Retinal pigment epithelial cell (primary cell): ENCODE results near the gene ZNF407.

Experiments
- DNase-seq: peaks from one replicate; pipeline ENCODE4 v3.0.0-alpha.2; 2010; ENCODE audit warnings: low read depth
- H3K4me3 ChIP-seq: 2 replicates; pipeline ENCODE4 v1.5.1; 2011; ENCODE audit warnings: mild to moderate bottlenecking, low read length, control low read depth, moderate library complexity
- CTCF ChIP-seq: conservative IDR thresholded peaks from 2 replicates; pipeline ENCODE4 v1.5.1; 2011; ENCODE audit warnings: low read depth, low read length, control low read depth, inconsistent platforms

Gene ZNF407

GRCh38 chr18:75108579-75109318 lies 511.1 kb downstream of the ZNF407 start:
- DNase-seq, result no peak
- no peak overlapping the region for H3K4me3 ChIP-seq
- TF ChIP-seq CTCF, result no peak

- DNase-seq, result no peak
- TF ChIP-seq CTCF, result no peak
- H3K4me3 ChIP-seq, result no peak overlapping the region
Observed at GRCh38 chr18:75109319-75109691, 511.6 kb downstream of the ZNF407 start.

GRCh38 chr18:75109819-75110218 lies 512.1 kb downstream of the ZNF407 start:
- H3K4me3 ChIP-seq, result no peak overlapping the region
- TF ChIP-seq CTCF, result no peak
- no peak for DNase-seq

- no peak overlapping the region for H3K4me3 ChIP-seq
- TF ChIP-seq CTCF, result no peak
- DNase-seq, result no peak
Observed at GRCh38 chr18:75110311-75110710, 512.6 kb downstream of the ZNF407 start.

- DNase-seq, result no peak
- no peak for TF ChIP-seq CTCF
- no peak overlapping the region for H3K4me3 ChIP-seq
Observed at GRCh38 chr18:75110846-75111415, 513.3 kb downstream of the ZNF407 start.

GRCh38 chr18:75111760-75112159 lies 514.1 kb downstream of the ZNF407 start:
- TF ChIP-seq CTCF, result no peak
- H3K4me3 ChIP-seq, result no peak overlapping the region
- peak; percentile 7 for DNase-seq

- no peak for TF ChIP-seq CTCF
- H3K4me3 ChIP-seq, result no peak overlapping the region
- DNase-seq, result no peak
Observed at GRCh38 chr18:75112186-75113096, 514.8 kb downstream of the ZNF407 start.
